Right lobe of liver (tissue), 6 donors: ENCODE results near the gene ZNF578. TPM values are rescaled to one million over a fixed set of nuclear protein-coding genes. Genes with fewer than 3 reads are reported as not detected.

ENCODE experiments used
- ATAC-seq, 4 donors: fragments of 200-7000 bp; cut with Tn5 transposase; one replicate each; pipeline ENCODE4 v1.9.1; 2020; ENCODE audit warnings: mild to moderate bottlenecking in 4 of 4, moderate library complexity in 4 of 4
- DNase-seq, 3 donors: peaks; one replicate each; pipeline ENCODE4 v3.0.0-alpha.2; 2020
- H3K27ac ChIP-seq, 3 donors: fragments of 200-600 bp; one replicate each; pipeline ENCODE4 v1.8.0; 2022
- H3K27me3 ChIP-seq, 2 donors: fragments of 200-600 bp; one replicate each; pipeline ENCODE4 v1.8.0; 2022
- H3K36me3 ChIP-seq, 4 donors: fragments of 200-600 bp; sonication (generic) in 1 of 4; one replicate each; pipeline versions ENCODE4 v1.5.1 to v1.8.0; 2017 to 2022; ENCODE audit warnings: control low read depth in 1 of 4
- H3K4me1 ChIP-seq, 4 donors: fragments of 200-600 bp; sonication (generic) in 1 of 4; one replicate each; pipeline versions ENCODE4 v1.5.1 to v1.8.0; 2017 to 2022; ENCODE audit warnings: control low read depth in 1 of 4
- H3K4me3 ChIP-seq, 3 donors: fragments of 200-600 bp; one replicate each; pipeline ENCODE4 v1.8.0; 2022
- H3K9me3 ChIP-seq, 4 donors: fragments of 200-600 bp; sonication (generic) in 1 of 4; one replicate each; pipeline versions ENCODE4 v1.5.1 to v1.8.0; 2017 to 2022; ENCODE audit warnings: control low read depth in 1 of 4
- POLR2A ChIP-seq: fragments of 450-650 bp; IDR thresholded peaks from one replicate; pipeline ENCODE4 v1.6.1; 2017; ENCODE audit warnings: antibody characterized with exemption, mild to moderate bottlenecking
- WGBS: methylation state at CpG from one replicate; pipeline ENCODE4 v1.1.6; 2018; ENCODE audit warnings: low coverage, low lambda C conversion rate; ENCODE audit not compliant: insufficient coverage; ENCODE audit errors: missing lambda C conversion rate; 5-methylcytosine and 5-hydroxymethylcytosine counted together
- intact Hi-C, 2 donors: fragments of 100-400 bp; cut with DNase I; formaldehyde crosslinking; loops; one replicate each; pipeline versions ENCODE4 v1.11.2 to v1.14.1; 2022
- total RNA-seq, 6 experiments: library from RNA; depleted of rRNA in 2 of 6; stranded (reverse); fragments of >200 nt in 2 of 6; fragmentation: NEBNext Ultra II Directional in 3 of 6; extraction: Animal tissue kit (Norgen Biotek cat#: 25700) in 3 of 6; gene quantifications; one replicate each; pipeline versions ENCODE4 v1.1.0 to v1.2.4, GENCODE V29; 2016 to 2023
- TF ChIP-seq, protein P1 (sequence below), 4 donors: fragments of 200-600 bp in 3 of 4; fragments of 450-650 bp in 1 of 4; IDR thresholded peaks; one replicate each; pipeline versions ENCODE4 v1.5.1 to v1.8.0; 2016 to 2022; ENCODE audit warnings: antibody characterized with exemption in 4 of 4, mild to moderate bottlenecking in 2 of 4
- donor health status: DM: no; HTN: yes; CAD: no.
- donor health status: DM: no; HTN: no; CAD: no.
- donor health status: DM: no; HTN: no; CAD: no.
- donor health status: DM: no; HTN: yes; CAD: no.
- donor health status: DM: no; HTN: yes; CAD: no.

The ZNF578 gene
- total RNA-seq, 6 experiments from 2014 or later: 0.17 to 0.51 (median 0.29) TPM; not detected in 3

DNA sequence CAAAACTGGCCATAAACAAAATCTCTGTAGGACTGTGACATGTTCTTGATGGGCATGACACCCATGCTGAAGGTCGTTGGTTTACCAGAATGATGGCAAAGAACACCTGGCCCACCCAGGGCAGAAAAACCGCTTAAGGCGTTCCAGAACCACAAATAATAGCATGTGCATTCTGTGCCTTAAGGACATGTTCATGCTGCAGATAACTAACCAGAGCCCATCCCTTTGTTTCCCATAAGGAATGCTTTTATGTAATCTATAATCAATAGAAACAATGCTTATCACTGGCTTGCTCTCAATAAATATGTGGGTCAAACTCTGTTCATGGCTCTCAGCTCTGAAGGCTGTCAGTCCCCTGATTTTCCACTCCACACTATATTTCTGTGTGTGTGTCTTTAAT, 11.2 kb upstream of the ZNF578 start:
- H3K27ac ChIP-seq: no peak overlapping the region
- no peak overlapping the region for H3K4me3 ChIP-seq
- TF ChIP-seq POLR2A: no peak
- TF ChIP-seq, protein P1, sequence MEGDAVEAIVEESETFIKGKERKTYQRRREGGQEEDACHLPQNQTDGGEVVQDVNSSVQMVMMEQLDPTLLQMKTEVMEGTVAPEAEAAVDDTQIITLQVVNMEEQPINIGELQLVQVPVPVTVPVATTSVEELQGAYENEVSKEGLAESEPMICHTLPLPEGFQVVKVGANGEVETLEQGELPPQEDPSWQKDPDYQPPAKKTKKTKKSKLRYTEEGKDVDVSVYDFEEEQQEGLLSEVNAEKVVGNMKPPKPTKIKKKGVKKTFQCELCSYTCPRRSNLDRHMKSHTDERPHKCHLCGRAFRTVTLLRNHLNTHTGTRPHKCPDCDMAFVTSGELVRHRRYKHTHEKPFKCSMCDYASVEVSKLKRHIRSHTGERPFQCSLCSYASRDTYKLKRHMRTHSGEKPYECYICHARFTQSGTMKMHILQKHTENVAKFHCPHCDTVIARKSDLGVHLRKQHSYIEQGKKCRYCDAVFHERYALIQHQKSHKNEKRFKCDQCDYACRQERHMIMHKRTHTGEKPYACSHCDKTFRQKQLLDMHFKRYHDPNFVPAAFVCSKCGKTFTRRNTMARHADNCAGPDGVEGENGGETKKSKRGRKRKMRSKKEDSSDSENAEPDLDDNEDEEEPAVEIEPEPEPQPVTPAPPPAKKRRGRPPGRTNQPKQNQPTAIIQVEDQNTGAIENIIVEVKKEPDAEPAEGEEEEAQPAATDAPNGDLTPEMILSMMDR (IDR thresholded peaks at IDR 0.05): no peak
- intact Hi-C loops: no loop called here
- peaks cover 0 to 8% (median 0%) of the 10 kb centered on the region in 4 donors for H3K9me3 ChIP-seq
- H3K36me3 ChIP-seq: no peaks in the 10 kb centered on the region
- ATAC-seq: no peak
- 38% methylated on average over 1 of the region's 3 CpGs for WGBS
- H3K4me1 ChIP-seq: no peaks in the 10 kb centered on the region
- H3K27me3 ChIP-seq: no peaks in the 10 kb centered on the region
- no peak for DNase-seq

DNA sequence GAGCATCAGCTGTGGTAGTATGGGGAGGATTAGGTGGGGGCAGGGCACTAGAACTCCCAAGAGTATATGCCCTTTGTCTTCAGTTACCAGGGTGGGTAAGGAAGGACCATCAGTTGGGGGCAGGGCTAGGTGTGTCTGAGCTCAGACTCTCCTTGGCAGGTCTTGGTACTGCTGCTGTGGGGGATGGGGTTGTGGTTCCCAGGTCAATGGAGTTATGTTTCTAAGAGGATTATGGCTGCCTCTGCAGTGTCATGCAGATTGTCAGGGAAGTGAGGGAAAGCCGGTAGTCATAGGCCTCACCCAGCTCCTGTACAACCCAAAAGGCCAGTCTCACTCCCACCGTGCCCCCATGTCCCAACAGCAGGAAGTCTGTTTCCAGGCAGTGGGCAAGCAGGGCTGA, 8.8 kb upstream of the ZNF578 start:
- no peaks in the 10 kb centered on the region for H3K27me3 ChIP-seq
- ATAC-seq: no peak
- intact Hi-C loops: no loop called here
- TF ChIP-seq POLR2A: no peak
- TF ChIP-seq, protein P1 (IDR thresholded peaks at IDR 0.05): no peak
- WGBS: 0% methylated on average over 1 of the region's 2 CpGs
- no peak for DNase-seq
- H3K9me3 ChIP-seq: no peaks in the 10 kb centered on the region
- no peaks in the 10 kb centered on the region for H3K4me1 ChIP-seq
- no peaks in the 10 kb centered on the region for H3K36me3 ChIP-seq
- H3K4me3 ChIP-seq: no peak overlapping the region
- H3K27ac ChIP-seq: no peak overlapping the region

DNA sequence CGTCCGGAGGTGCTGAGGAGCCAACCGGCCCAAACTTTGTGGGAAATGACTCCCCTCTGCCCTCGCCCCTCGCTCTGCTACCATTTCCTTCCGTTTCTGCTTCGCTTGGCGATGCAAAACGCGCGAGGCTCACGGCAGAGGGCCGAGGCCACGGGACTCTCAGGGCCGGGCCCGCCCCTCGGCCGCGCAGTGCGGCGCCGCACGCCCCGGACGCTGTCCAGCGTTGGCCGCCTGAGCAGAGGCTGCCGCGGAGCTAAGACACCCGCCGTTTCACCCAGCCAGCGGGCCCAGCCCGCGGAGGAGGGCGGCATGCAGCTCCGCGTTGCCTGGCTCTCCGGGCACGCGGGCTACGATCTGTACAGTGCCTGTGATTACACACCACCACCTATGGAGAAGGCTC, 2.1 kb upstream of the ZNF578 start:
- no peaks in the 10 kb centered on the region for H3K36me3 ChIP-seq
- peaks cover 0 to 7% (median 0%) of the 10 kb centered on the region in 4 donors for H3K9me3 ChIP-seq
- no peak overlapping the region for H3K27ac ChIP-seq
- ATAC-seq: no peak
- DNase-seq: no peak
- H3K4me1 ChIP-seq: no peaks in the 10 kb centered on the region
- intact Hi-C loops: no loop called here
- no peak overlapping the region for H3K4me3 ChIP-seq
- WGBS: no CpG with 5 or more reads among the region's 41 CpGs
- no peaks in the 10 kb centered on the region for H3K27me3 ChIP-seq
- no peak for TF ChIP-seq POLR2A
- TF ChIP-seq, protein P1 (IDR thresholded peaks at IDR 0.05): no peak

DNA sequence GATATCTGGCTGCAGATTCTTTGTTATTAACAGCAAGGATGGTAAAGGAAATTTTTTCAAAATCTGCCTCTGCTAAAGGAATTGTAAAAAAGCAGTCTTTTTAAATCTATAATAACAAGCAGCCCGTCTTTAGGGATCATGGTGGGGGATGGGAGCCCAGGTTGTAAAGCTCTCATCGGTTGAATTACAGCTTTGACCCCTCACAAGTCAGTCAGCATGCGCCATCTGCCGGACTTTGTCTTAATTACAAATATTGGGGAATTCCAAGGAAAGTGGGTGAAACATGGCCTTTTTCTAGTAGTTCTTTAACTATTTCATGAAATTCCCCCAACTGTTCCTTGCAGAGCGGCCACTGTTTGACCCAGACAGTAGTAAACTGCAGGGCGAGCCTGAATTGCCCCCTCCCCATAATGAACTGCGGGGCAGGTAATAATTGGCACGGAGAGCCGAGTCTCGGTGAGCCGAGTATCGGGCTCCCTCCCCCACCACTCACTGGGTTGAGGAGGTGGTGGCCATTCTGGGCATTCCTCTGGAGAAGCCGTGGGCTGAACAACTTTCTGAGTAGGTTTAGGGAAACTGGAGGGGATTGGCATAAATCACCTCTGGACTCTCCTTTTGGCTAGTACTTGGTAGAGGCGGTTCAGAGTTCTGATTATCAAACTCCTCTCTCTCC, 11.6 kb downstream of the ZNF578 start:
- TF ChIP-seq POLR2A: no peak
- TF ChIP-seq, protein P1 (IDR thresholded peaks at IDR 0.05): no peak
- Histone ChIP-seq H3K9me3 (peaks cover 0 to 23% (median 3%) of the 10 kb centered on the region in 4 donors), H3K4me3 (no peak overlapping the region), H3K27me3 (no peaks in the 10 kb centered on the region), H3K36me3 (no peaks in the 10 kb centered on the region), H3K27ac (no peak overlapping the region), H3K4me1 (no peaks in the 10 kb centered on the region)
- 72% methylated on average over 12 of the region's 14 CpGs for WGBS
- intact Hi-C loops: no loop called here
- no peak for DNase-seq
- no peak for ATAC-seq
